AG04450 (cell line): Measurements from ENCODE around the gene LONRF3. TPM values are rescaled to one million over a fixed set of nuclear protein-coding genes. Genes with fewer than 3 reads are reported as not detected.
"Not testable (repeated sequence)": the region's sequence is repeated elsewhere in the genome, so short reads cannot be mapped to it uniquely, and the experiment has no call there.

ENCODE experiments used
- CTCF ChIA-PET: fragments of 300-600, 350-600 bp; formaldehyde crosslinking; extraction: SDS; loops from one replicate; lab custom pipeline; 2022; ENCODE audit warnings: antibody characterized with exemption, inconsistent platforms; lab: Charles Lee
- POLR2A ChIA-PET: fragments of 350-600 bp; formaldehyde crosslinking; extraction: SDS; loops from one replicate; lab custom pipeline; 2021; ENCODE audit warnings: antibody characterized with exemption, inconsistent platforms; lab: Yijun Ruan, JAX
- DNase-seq: peaks from one replicate; pipeline ENCODE4 v3.0.0-alpha.2; 2011; ENCODE audit warnings: low read depth, low spot score
- H3K27ac ChIP-seq: one replicate; pipeline ENCODE4 v1.5.1; 2012; ENCODE audit warnings: low read depth, low read length, control low read depth
- H3K27me3 ChIP-seq: one replicate; pipeline ENCODE4 v1.6.0; 2012; ENCODE audit warnings: low read length; ENCODE audit not compliant: control insufficient read depth, insufficient read depth
- H3K4me3 ChIP-seq: 2 replicates; pipeline ENCODE4 v1.5.1; 2011; ENCODE audit warnings: mild to moderate bottlenecking, low read depth, low read length, control low read depth
- H3K9me3 ChIP-seq: 2 replicates; pipeline ENCODE4 v1.5.1; 2012; ENCODE audit warnings: low read length; ENCODE audit not compliant: control insufficient read depth, insufficient read depth
- polyA plus RNA-seq: library from polyadenylated mRNA; depleted of rRNA; stranded (reverse); fragments of >200 nt; gene quantifications from 2 replicates; pipeline ENCODE4 v1.2.3, GENCODE V29; 2011
- TF ChIP-seq, protein P1 (sequence below): IDR thresholded peaks from 2 replicates; pipeline ENCODE4 v1.5.1; 2011; ENCODE audit warnings: low read depth, low read length, control low read depth, inconsistent platforms

Gene LONRF3
- polyA plus RNA-seq, 1 experiment: not detected

DNA sequence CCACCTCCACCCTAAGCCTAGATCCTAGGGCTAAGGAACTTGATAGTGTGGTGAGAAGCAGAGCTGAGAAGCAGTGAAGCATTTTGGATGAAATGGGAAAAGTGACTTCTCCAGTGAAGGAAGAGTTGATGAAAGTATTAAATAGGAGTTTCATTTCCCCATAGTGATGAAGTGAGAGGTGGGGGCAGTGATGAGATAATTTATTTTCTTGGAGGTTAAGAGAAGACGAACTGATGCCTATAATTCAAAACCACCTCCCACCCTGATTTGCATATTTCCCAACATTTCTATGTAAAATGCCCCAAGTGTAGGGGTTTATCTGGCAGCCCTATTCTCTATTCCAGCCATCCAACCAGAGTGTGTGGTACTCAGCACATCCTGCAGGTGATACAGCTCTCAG lies 6.3 kb downstream of the LONRF3 start:
- CTCF ChIA-PET: no interaction called here
- Histone ChIP-seq H3K9me3 (no peaks in the 10 kb centered on the region), H3K27me3 (peaks cover 6% of the 10 kb centered on the region), H3K27ac (no peak overlapping the region), H3K4me3 (no peak overlapping the region)
- POLR2A ChIA-PET: no interaction called here
- TF ChIP-seq, protein P1, sequence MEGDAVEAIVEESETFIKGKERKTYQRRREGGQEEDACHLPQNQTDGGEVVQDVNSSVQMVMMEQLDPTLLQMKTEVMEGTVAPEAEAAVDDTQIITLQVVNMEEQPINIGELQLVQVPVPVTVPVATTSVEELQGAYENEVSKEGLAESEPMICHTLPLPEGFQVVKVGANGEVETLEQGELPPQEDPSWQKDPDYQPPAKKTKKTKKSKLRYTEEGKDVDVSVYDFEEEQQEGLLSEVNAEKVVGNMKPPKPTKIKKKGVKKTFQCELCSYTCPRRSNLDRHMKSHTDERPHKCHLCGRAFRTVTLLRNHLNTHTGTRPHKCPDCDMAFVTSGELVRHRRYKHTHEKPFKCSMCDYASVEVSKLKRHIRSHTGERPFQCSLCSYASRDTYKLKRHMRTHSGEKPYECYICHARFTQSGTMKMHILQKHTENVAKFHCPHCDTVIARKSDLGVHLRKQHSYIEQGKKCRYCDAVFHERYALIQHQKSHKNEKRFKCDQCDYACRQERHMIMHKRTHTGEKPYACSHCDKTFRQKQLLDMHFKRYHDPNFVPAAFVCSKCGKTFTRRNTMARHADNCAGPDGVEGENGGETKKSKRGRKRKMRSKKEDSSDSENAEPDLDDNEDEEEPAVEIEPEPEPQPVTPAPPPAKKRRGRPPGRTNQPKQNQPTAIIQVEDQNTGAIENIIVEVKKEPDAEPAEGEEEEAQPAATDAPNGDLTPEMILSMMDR: no peak
- DNase-seq: no peak

DNA sequence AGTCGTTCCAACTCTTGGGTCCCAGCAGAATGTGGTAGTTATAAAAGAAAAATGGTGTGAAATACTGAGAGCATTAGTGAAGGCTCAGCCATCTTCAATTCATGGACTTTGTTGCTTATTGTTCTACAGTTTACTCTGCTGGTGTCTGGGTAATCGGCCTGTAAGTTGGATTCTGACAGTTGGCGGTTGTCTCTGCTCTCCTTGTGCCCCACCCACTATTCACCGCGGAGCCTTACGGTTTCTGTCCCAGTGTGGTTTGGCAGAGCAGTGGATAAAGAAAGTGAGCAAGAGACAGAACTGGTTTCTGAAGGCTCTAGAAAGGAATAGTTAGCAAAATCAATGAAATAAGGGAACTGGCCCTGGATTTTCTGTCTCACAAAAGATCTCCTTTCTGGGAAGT lies 9.1 kb downstream of the LONRF3 start:
- TF ChIP-seq, protein P1: no peak
- Histone ChIP-seq H3K4me3 (no peak overlapping the region), H3K9me3 (no peaks in the 10 kb centered on the region), H3K27me3 (no peaks in the 10 kb centered on the region), H3K27ac (no peak overlapping the region)
- CTCF ChIA-PET: interaction anchor here (0.5 to 1.1 kb wide), 2 partner anchors 21 to 294 kb away, joined by 3 to 5 read pairs; no protein-coding TSS in a partner anchor
- POLR2A ChIA-PET: no interaction called here
- no peak for DNase-seq

DNA sequence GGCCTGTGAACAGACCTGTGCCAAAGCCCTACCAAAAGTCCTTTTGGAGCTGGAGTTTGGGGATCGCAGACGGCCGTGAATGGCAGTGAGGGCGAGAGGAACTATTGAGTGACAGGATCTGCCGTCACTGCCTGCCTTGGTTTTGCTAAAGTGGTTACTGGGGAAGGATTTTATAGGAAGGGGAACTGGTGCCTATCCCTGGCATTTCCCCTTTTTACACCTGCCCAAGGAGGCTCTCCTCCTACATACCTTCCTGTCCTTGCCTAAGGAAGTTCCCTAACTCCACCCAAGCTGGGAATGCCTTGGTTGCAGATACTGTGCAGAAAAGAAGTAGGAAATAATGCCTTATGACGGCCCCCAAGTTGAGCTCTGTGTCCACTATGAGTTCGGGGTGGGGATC lies 14.5 kb downstream of the LONRF3 start:
- POLR2A ChIA-PET: no interaction called here
- Histone ChIP-seq H3K27ac (no peak overlapping the region), H3K9me3 (no peaks in the 10 kb centered on the region), H3K4me3 (no peak overlapping the region), H3K27me3 (no peaks in the 10 kb centered on the region)
- DNase-seq: no peak
- TF ChIP-seq, protein P1: no peak
- CTCF ChIA-PET: interaction anchor here (0.8 kb wide), 1 partner anchor 78 kb away, joined by 3 read pairs; no protein-coding TSS in a partner anchor

DNA sequence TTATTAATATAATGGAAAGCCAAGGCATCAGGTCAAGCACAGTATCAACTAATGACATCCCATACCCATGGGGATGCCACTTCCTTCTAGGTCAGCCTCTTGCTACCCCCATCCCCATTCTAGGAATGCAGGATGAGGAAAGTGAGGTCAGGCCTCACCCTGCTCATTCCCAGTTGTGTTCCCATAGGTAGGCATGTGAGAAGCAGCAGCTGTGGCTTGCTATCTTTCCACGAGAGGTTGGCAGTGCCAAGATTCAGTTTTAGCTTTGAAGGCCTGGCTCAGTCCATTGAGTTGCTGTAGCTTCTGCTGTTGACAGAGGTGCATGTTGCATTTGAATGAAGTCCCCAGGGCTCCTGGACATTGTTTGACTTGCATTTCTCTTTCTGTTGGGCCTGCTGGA lies 15.5 kb downstream of the LONRF3 start:
- POLR2A ChIA-PET: no interaction called here
- CTCF ChIA-PET: interaction anchor here (0.8 kb wide), 1 partner anchor 77 kb away, joined by 3 read pairs; no protein-coding TSS in a partner anchor
- TF ChIP-seq, protein P1: no peak

DNA sequence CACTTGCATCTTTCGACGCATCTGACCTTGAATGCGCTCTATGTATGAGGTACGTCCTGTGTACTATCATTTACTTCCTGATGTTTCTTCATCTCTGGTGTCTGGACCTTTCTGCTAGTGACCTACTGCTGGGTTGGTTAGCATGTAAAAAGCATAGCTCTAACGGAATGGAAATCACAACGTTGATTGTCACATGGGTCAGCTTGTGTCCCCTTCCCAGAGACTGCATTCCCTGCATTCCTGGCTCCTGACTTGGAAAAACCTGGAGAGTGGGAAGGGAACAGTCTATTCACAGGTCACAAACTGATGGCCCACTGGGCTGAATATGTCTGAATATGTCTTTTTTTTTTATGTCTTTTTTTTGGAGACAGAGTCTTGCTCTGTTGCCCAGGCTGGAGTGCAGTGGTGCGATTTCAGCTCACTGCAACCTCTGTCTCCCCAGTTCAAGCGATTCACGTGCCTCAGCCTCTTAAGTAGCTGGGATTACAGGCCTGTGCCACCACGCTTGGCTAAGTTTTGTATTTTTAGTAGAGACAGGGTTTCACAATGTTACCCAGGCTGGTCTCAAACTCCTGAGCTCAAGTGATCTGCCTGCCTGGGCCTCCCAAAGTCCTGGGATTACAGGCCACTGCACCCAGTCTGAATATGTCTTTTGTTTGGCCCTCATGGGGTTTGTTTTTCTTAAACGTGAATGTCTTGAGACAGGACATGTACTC lies 16.3 kb downstream of the LONRF3 start:
- DNase-seq: no peak
- H3K9me3 ChIP-seq: no peaks in the 10 kb centered on the region
- H3K27me3 ChIP-seq: no peaks in the 10 kb centered on the region
- ChIA-PET CTCF (interaction anchor here (1.5 kb wide), 1 partner anchor 18 kb away, joined by 4 read pairs; no protein-coding TSS in a partner anchor), POLR2A (no interaction called here)
- H3K4me3 ChIP-seq: no peak overlapping the region
- H3K27ac ChIP-seq: no peak overlapping the region
- TF ChIP-seq, protein P1: no peak

More for the DNA sequence above, 15.5 kb downstream of the LONRF3 start:
- DNase-seq: no peak
- Histone ChIP-seq H3K9me3 (no peaks in the 10 kb centered on the region), H3K4me3 (no peak overlapping the region), H3K27ac (no peak overlapping the region), H3K27me3 (no peaks in the 10 kb centered on the region)

DNA sequence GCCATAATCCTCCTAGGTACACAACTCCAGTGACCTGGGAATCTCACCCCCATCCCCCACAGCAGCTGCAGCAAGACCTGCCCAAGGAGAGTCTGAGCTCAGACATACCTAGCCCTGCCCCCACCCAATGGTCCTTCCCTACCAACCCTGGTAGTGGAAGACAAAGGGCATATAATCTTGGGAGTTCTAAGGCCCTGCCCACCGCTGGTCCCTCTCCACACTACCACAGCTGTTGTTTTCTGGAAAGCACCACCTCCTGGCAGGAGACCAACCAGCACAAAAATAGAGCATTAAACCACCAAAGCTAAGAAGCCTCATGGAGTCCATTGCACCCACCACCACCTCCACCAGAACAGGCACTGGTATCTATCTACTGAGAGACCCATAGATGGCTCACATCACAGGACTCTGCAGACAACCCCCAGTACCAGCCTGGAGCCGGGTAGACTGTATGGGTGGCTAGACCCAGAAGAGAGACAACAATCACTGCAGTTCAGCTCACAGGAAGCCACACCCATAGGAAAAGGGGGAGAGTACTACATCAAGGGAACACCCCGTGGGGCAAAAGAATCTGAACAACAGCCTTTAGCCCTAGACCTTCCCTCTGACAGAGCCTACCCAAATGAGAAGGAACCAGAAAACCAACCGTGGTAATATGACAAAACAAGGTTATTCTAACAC lies 18.2 kb downstream of the LONRF3 start:
- H3K4me3 ChIP-seq, POLR2A ChIA-PET, H3K27me3 ChIP-seq, DNase-seq, H3K9me3 ChIP-seq, H3K27ac ChIP-seq: not testable (repeated sequence)
- CTCF ChIA-PET: interaction anchor here (0.6 kb wide), 1 partner anchor 74 kb away, joined by 3 read pairs; no protein-coding TSS in a partner anchor
